SK-N-SH treated with all-trans-retinoic acid at 6 μM for 48 hours (cell line): Measurements from ENCODE around the gene OSBPL3.

Source experiments
- ARNTL ChIP-seq: fragments of 450-650 bp; formaldehyde crosslinking; IDR thresholded peaks from 2 replicates; pipeline ENCODE4 v1.5.0; 2020; ENCODE audit warnings: low read depth, mild to moderate bottlenecking, moderate library complexity, borderline replicate concordance
- ESRRG ChIP-seq: fragments of 250-450 bp; sonication (Bioruptor Pico); IDR thresholded peaks from 2 replicates; pipeline ENCODE4 v1.6.1; 2021; ENCODE audit warnings: mild to moderate bottlenecking
- PATZ1 ChIP-seq: fragments of 250-450 bp; sonication (Bioruptor Pico); IDR thresholded peaks from 2 replicates; pipeline ENCODE4 v1.8.0; 2020; ENCODE audit warnings: mild to moderate bottlenecking, moderate library complexity, borderline replicate concordance
- PPARA ChIP-seq: fragments of 250-450 bp; sonication (Bioruptor Pico); IDR thresholded peaks from 2 replicates; pipeline ENCODE4 v1.5.0; 2020; ENCODE audit warnings: mild to moderate bottlenecking, borderline replicate concordance
- RARB ChIP-seq: fragments of 250-450 bp; sonication (Bioruptor Pico); IDR thresholded peaks from 2 replicates; pipeline ENCODE4 v1.8.0; 2021; ENCODE audit warnings: mild to moderate bottlenecking, moderate library complexity

GRCh38 chr7:24860611-24861010, 119.4 kb downstream of the OSBPL3 start:
- TF ChIP-seq PATZ1 (CRISPR knock-in tag) (no peak), PPARA (CRISPR knock-in tag) (no peak), ESRRG (CRISPR knock-in tag) (no peak), RARB (no peak), ARNTL (CRISPR knock-in tag) (no peak)
